Measurements from ENCODE around the gene ZNF664. TPM values are rescaled to one million over a fixed set of nuclear protein-coding genes. Genes with fewer than 3 reads are reported as not detected.

ZNF664 gene
- total and polyA plus RNA-seq, 9 of the 15 experiments (the other 6 are each of a cell fraction or from before 2014, with no cell fraction given): 3.3 to 101 (median 63.6) TPM

DNA sequence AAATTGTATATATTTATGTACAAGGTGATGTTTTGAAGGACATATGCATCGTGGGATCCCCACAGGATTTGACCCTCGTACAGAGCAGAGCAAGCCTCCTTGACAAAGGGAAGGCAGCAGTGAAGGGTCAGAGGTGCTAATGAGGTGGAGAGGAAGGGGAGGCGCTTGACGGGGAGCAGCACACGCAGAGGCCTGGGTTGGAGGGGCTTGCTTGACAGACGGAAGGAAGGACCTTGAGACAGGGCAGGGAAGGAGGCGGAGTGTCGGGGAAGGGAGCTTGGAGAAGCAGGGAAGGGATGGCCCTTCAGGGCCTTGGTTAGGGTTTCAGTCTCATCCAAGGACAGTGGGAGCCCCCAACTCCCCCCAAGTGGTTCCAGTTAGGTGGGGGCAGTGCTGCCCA lies 52.6 kb downstream of the ZNF664 start:
- no peak overlapping the region for H3K4me2 ChIP-seq (ENCODE audit: insufficient read depth, low read length)
- POLR2A ChIA-PET: interaction anchor here (0.6 to 1.0 kb wide), 3 partner anchors 20 to 159 kb away, joined by 3 to 4 read pairs (median 3); no protein-coding TSS in a partner anchor
- H2AFZ ChIP-seq (ENCODE audit: low read depth, low read length): no peak overlapping the region
- no peaks in the 10 kb centered on the region for H4K20me1 ChIP-seq (replicated peaks; ENCODE audit: control insufficient read depth, insufficient read depth, low read length)
- no TSS peak for BruUV-seq (replicated peaks)
- H3K9ac ChIP-seq (ENCODE audit: insufficient read depth in 1 of 2, low read depth in 2 of 2, low read length in 2 of 2): no peak overlapping the region
- no peak overlapping the region for H3K27ac ChIP-seq (ENCODE audit: extremely low read depth, low read depth, low read length)
- ATAC-seq (no peak), FAIRE-seq (no peak), DNase-seq (ENCODE audit: extremely low read depth in 1 of 4, low spot score in 3 of 4) (no peak)
- peaks cover 24% of the 10 kb centered on the region in 2 experiments for H3K4me1 ChIP-seq (replicated peaks in 1 of 2; ENCODE audit: control insufficient read depth in 2 of 2, insufficient read depth in 2 of 2, low read length in 2 of 2)
- CTCF ChIA-PET (ENCODE audit: low intra/inter-chr PET ratio): no interaction called here
- no peaks in the 10 kb centered on the region for H3K36me3 ChIP-seq (ENCODE audit: control insufficient read depth, insufficient read depth, low read length)
- H3K9me1 ChIP-seq (ENCODE audit: control insufficient read depth, insufficient read depth, low read length): no peaks in the 10 kb centered on the region
- intact Hi-C loops (cut with micrococcal nuclease): no loop called here
- 55% methylated on average over 8 of the region's 8 CpGs for WGBS (ENCODE audit: insufficient coverage, low coverage, missing lambda C conversion rate)
- no peak overlapping the region for H3K4me3 ChIP-seq
- H3K27me3 ChIP-seq (ENCODE audit: control insufficient read depth in 2 of 2, insufficient read depth in 2 of 2, low read length in 2 of 2): peaks cover 0 to 4% of the 10 kb centered on the region in 2 experiments; a peak in 1 of 5 replicates
- no peaks in the 10 kb centered on the region for H3K79me2 ChIP-seq (ENCODE audit: control insufficient read depth, insufficient read depth, low read length)
- TF ChIP-seq NRF1 (conservative IDR thresholded peaks at IDR 0.05 in 1 of 2, IDR thresholded peaks at IDR 0.05 in 1 of 2) (no peak), ADNP (tag; IDR thresholded peaks at IDR 0.05) (no peak), ZNF311 (CRISPR knock-in tag; IDR thresholded peaks at IDR 0.05) (no peak), CCAR2 (IDR thresholded peaks at IDR 0.05; ENCODE audit: low read depth, low read length) (no peak), E4F1 (CRISPR knock-in tag; IDR thresholded peaks at IDR 0.05; ENCODE audit: borderline replicate concordance) (no peak), ELK1 (CRISPR knock-in tag; IDR thresholded peaks at IDR 0.05) (no peak), CBX5 (IDR thresholded peaks at IDR 0.05; ENCODE audit: borderline replicate concordance, low read depth) (no peak), RBM22 (IDR thresholded peaks at IDR 0.05; ENCODE audit: low read depth, low read length, poor library complexity, severe bottlenecking) (no peak)
- TF ChIP-seq, protein P1, sequence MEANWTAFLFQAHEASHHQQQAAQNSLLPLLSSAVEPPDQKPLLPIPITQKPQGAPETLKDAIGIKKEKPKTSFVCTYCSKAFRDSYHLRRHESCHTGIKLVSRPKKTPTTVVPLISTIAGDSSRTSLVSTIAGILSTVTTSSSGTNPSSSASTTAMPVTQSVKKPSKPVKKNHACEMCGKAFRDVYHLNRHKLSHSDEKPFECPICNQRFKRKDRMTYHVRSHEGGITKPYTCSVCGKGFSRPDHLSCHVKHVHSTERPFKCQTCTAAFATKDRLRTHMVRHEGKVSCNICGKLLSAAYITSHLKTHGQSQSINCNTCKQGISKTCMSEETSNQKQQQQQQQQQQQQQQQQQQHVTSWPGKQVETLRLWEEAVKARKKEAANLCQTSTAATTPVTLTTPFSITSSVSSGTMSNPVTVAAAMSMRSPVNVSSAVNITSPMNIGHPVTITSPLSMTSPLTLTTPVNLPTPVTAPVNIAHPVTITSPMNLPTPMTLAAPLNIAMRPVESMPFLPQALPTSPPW (CRISPR knock-in tag; IDR thresholded peaks at IDR 0.05): no peak
- TF ChIP-seq, protein P2, sequence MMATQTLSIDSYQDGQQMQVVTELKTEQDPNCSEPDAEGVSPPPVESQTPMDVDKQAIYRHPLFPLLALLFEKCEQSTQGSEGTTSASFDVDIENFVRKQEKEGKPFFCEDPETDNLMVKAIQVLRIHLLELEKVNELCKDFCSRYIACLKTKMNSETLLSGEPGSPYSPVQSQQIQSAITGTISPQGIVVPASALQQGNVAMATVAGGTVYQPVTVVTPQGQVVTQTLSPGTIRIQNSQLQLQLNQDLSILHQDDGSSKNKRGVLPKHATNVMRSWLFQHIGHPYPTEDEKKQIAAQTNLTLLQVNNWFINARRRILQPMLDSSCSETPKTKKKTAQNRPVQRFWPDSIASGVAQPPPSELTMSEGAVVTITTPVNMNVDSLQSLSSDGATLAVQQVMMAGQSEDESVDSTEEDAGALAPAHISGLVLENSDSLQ (IDR thresholded peaks at IDR 0.05): no peak
- TF ChIP-seq, protein P3, sequence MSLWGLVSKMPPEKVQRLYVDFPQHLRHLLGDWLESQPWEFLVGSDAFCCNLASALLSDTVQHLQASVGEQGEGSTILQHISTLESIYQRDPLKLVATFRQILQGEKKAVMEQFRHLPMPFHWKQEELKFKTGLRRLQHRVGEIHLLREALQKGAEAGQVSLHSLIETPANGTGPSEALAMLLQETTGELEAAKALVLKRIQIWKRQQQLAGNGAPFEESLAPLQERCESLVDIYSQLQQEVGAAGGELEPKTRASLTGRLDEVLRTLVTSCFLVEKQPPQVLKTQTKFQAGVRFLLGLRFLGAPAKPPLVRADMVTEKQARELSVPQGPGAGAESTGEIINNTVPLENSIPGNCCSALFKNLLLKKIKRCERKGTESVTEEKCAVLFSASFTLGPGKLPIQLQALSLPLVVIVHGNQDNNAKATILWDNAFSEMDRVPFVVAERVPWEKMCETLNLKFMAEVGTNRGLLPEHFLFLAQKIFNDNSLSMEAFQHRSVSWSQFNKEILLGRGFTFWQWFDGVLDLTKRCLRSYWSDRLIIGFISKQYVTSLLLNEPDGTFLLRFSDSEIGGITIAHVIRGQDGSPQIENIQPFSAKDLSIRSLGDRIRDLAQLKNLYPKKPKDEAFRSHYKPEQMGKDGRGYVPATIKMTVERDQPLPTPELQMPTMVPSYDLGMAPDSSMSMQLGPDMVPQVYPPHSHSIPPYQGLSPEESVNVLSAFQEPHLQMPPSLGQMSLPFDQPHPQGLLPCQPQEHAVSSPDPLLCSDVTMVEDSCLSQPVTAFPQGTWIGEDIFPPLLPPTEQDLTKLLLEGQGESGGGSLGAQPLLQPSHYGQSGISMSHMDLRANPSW (CRISPR knock-in tag; IDR thresholded peaks at IDR 0.05): no peak
- in situ Hi-C loops (cut with MboI): no loop called here
- no peaks in the 10 kb centered on the region; the same call in 1 of the 2 replicates for H3K9me3 ChIP-seq (replicated peaks; ENCODE audit: control insufficient read depth, insufficient read depth, low read depth, low read length)
